Esophagus muscularis mucosa (tissue), 4 donors: ENCODE measurements around the gene GLI3.

Experiments
- CTCF ChIP-seq, 3 experiments: fragments of 200-600 bp in 2 of 3; fragments of 450-650 bp in 1 of 3; sonication (generic) in 2 of 3; IDR thresholded peaks; one replicate each; pipeline ENCODE4 v1.5.1; 2017 to 2019; ENCODE audit warnings: antibody characterized with exemption in 3 of 3, mild to moderate bottlenecking in 2 of 3, moderate library complexity in 1 of 3
- EP300 ChIP-seq: sonication (generic); formaldehyde crosslinking; IDR thresholded peaks from one replicate; pipeline ENCODE4 v1.6.1; 2017; ENCODE audit warnings: antibody characterized with exemption
- POLR2A ChIP-seq: fragments of 450-650 bp; IDR thresholded peaks from one replicate; pipeline ENCODE4 v1.6.1; 2017; ENCODE audit warnings: antibody characterized with exemption, moderate library complexity, mild to moderate bottlenecking, low read depth
- POLR2AphosphoS5 ChIP-seq, 2 donors: sonication (generic); formaldehyde crosslinking; IDR thresholded peaks; one replicate each; pipeline ENCODE4 v1.6.1; 2017; ENCODE audit warnings: antibody characterized with exemption in 2 of 2

GRCh38 chr7:42180806-42181205 is 56.2 kb downstream of the GLI3 start:
- TF ChIP-seq POLR2A (no peak), CTCF (IDR thresholded peaks at IDR 0.05) (no peak), POLR2AphosphoS5 (IDR thresholded peaks at IDR 0.05) (no peak), EP300 (no peak)
